Suprapubic skin (tissue), 4 donors: Measurements from ENCODE around the gene LRRTM3.

Source experiments
- CTCF ChIP-seq, 2 donors: fragments of 200-600 bp in 1 of 2; fragments of 450-650 bp in 1 of 2; sonication (generic) in 1 of 2; IDR thresholded peaks; one replicate each; pipeline ENCODE4 v1.5.1; 2016 to 2019; ENCODE audit warnings: antibody characterized with exemption in 2 of 2, mild to moderate bottlenecking in 1 of 2, moderate library complexity in 1 of 2
- POLR2A ChIP-seq, 2 donors: fragments of 450-650 bp; IDR thresholded peaks; one replicate each; pipeline ENCODE4 v1.6.1; 2017; ENCODE audit warnings: antibody characterized with exemption in 2 of 2, mild to moderate bottlenecking in 2 of 2, moderate library complexity in 2 of 2
- POLR2AphosphoS5 ChIP-seq, 3 donors: sonication (generic); formaldehyde crosslinking; IDR thresholded peaks; one replicate each; pipeline ENCODE4 v1.6.1; 2017; ENCODE audit warnings: antibody characterized with exemption in 3 of 3

GRCh38 chr10:67110286-67110685, 184.4 kb downstream of the LRRTM3 start:
- TF ChIP-seq CTCF (IDR thresholded peaks at IDR 0.05) (no peak), POLR2A (IDR thresholded peaks at IDR 0.05) (no peak), POLR2AphosphoS5 (IDR thresholded peaks at IDR 0.05) (no peak)
